Activated CD4-positive, alpha-beta T cell treated with anti-CD3 and anti-CD28 coated beads, Interleukin-2, Interleukin-4, amounts not matched to agents 100 ng/mL and 50 ng/mL, durations not matched to agents 16 hours and 8 hours (primary cell): ENCODE data around the gene NBPF3.
"Not testable (repeated sequence)": the region's sequence is repeated elsewhere in the genome, so short reads cannot be mapped to it uniquely, and the experiment has no call there.

Source experiments
- DNase-seq: peaks from one replicate; pipeline ENCODE4 v3.0.0-alpha.2; 2020; ENCODE audit warnings: low spot score

Gene NBPF3

GRCh38 chr1:21438646-21439312 lies 1.2 kb upstream of the NBPF3 start:
- not testable (repeated sequence) for DNase-seq

- no peak for DNase-seq
These were observed 604 bp upstream of the NBPF3 start for GRCh38 chr1:21439345-21439720.

- not testable (repeated sequence) for DNase-seq
These were observed 741 bp downstream of the NBPF3 start for GRCh38 chr1:21440630-21441125.

GRCh38 chr1:21446647-21447046 lies 6.7 kb downstream of the NBPF3 start:
- DNase-seq = not testable (repeated sequence)

GRCh38 chr1:21447311-21447710 lies 7.4 kb downstream of the NBPF3 start:
- DNase-seq = no peak

- no peak for DNase-seq
These were observed 10.0 kb downstream of the NBPF3 start for GRCh38 chr1:21449906-21450305.

- no peak for DNase-seq
These were observed 11.3 kb downstream of the NBPF3 start for GRCh38 chr1:21451212-21451611.

GRCh38 chr1:21451981-21452411 lies 12.1 kb downstream of the NBPF3 start:
- DNase-seq = no peak

GRCh38 chr1:21453964-21454614 lies 14.2 kb downstream of the NBPF3 start:
- peak; percentile 32 for DNase-seq

GRCh38 chr1:21454904-21455303 lies 15.0 kb downstream of the NBPF3 start:
- not testable (repeated sequence) for DNase-seq

GRCh38 chr1:21457654-21458053 lies 17.7 kb downstream of the NBPF3 start:
- no peak for DNase-seq

- not testable (repeated sequence) for DNase-seq
These were observed 25.2 kb downstream of the NBPF3 start for GRCh38 chr1:21465127-21465526.

GRCh38 chr1:21467946-21468345 lies 28.0 kb downstream of the NBPF3 start:
- not testable (repeated sequence) for DNase-seq

GRCh38 chr1:21468599-21468998 lies 28.7 kb downstream of the NBPF3 start:
- peak; percentile 31 for DNase-seq

- DNase-seq = no peak
These were observed 29.6 kb downstream of the NBPF3 start for GRCh38 chr1:21469581-21469980.

- DNase-seq = no peak
These were observed 32.9 kb downstream of the NBPF3 start for GRCh38 chr1:21472861-21473260.

GRCh38 chr1:21478356-21478755 lies 38.4 kb downstream of the NBPF3 start:
- no peak for DNase-seq

- DNase-seq = not testable (repeated sequence)
These were observed 43.9 kb downstream of the NBPF3 start for GRCh38 chr1:21483881-21484280.

- DNase-seq = no peak
These were observed 49.2 kb downstream of the NBPF3 start for GRCh38 chr1:21489146-21489545.

GRCh38 chr1:21490774-21491487 lies 51.0 kb downstream of the NBPF3 start:
- DNase-seq = peak; percentile 31

GRCh38 chr1:21491488-21492355 lies 51.8 kb downstream of the NBPF3 start:
- no peak for DNase-seq

- no peak for DNase-seq
These were observed 52.4 kb downstream of the NBPF3 start for GRCh38 chr1:21492356-21492625.
